MM.1S (cell line): ENCODE measurements around the gene CTNNA3.

Experiments used
- CTCF ChIP-seq: fragments of 300-600 bp; sonication (generic); IDR thresholded peaks from 2 replicates; pipeline ENCODE4 v1.5.1; 2016; ENCODE audit warnings: antibody characterized with exemption, low read length, mixed read lengths
- EZH2 ChIP-seq: fragments of 300-600 bp; sonication (generic); optimal IDR thresholded peaks from 2 replicates; pipeline ENCODE3; 2017; ENCODE audit warnings: low read depth, mild to moderate bottlenecking, antibody characterized with exemption, low read length, mixed read lengths

- TF ChIP-seq CTCF, result no peak
- TF ChIP-seq EZH2, result no peak
Observed at GRCh38 chr10:66038623-66039022, 1657.4 kb downstream of the CTNNA3 start.
